Measurements from ENCODE around the gene SVIL. TPM values are rescaled to one million over a fixed set of nuclear protein-coding genes. Genes with fewer than 3 reads are reported as not detected.

SVIL gene
- total RNA-seq, 1 experiment from 2014 or later: 15.3 TPM

DNA sequence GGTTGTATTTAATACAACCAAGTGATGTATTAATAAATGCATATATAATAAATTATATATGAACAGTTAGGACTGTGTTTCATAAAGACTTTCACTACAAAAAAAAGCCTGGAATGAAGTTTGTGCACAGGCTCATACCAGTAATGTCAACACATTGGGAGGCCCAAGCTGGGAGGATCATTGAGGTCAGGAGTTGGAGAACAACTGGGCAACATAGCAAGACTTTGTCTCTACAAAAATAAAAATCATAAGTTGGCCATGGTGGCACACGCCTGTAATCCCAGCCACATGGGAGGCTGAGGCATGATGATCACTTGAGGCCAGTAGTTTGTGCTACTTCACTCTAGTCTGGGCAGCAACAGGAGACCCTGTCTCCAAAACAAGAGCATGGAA, 15.8 kb upstream of the SVIL start:
- no peak overlapping the region for H3K14ac ChIP-seq (ENCODE audit: insufficient read depth, low read length)
- WGBS (ENCODE audit: extremely low coverage, insufficient read length, low lambda C conversion rate): no CpG with 5 or more reads among the region's 1 CpG
- H3K36me3 Mint-ChIP-seq (ENCODE audit: insufficient read depth in 1 of 3, low read depth in 3 of 3): peaks cover 9 to 19% (median 9%) of the 10 kb centered on the region in 3 experiments; a peak in 5 of 7 replicates
- no peak overlapping the region for H2BK20ac ChIP-seq (ENCODE audit: low read depth, low read length, poor library complexity, severe bottlenecking)
- no peak overlapping the region for H3K4ac ChIP-seq (ENCODE audit: low read depth, low read length)
- H2AFZ ChIP-seq (ENCODE audit: low read length): no peak overlapping the region
- H3K27ac ChIP-seq (ENCODE audit: insufficient read length, low read depth, low read length): no peak overlapping the region
- no peak overlapping the region for H2BK12ac ChIP-seq (ENCODE audit: insufficient read length, low read depth, low read length)
- H3K4me2 ChIP-seq (ENCODE audit: insufficient read depth, insufficient read length, low read length): no peak overlapping the region
- no peak overlapping the region for H3K18ac ChIP-seq (ENCODE audit: insufficient read length, low read depth, low read length)
- peaks cover 0 to 6% of the 10 kb centered on the region in 2 experiments; a peak in 3 of 5 replicates for H3K9me3 Mint-ChIP-seq
- no peaks in the 10 kb centered on the region for H3K27me3 ChIP-seq (ENCODE audit: insufficient read depth, low read length)
- H3K9me3 ChIP-seq (ENCODE audit: control insufficient read depth, low read depth, low read length): no peaks in the 10 kb centered on the region
- H4K5ac ChIP-seq (ENCODE audit: insufficient read length, low read depth, low read length): no peak overlapping the region
- no peak overlapping the region for H3K56ac ChIP-seq (ENCODE audit: insufficient read length, low read depth, low read length)
- H3T11ph ChIP-seq (ENCODE audit: low read length): no peak overlapping the region
- H3K4me3 Mint-ChIP-seq: no peak overlapping the region
- no peak for DNase-seq
- TF ChIP-seq, protein P1, sequence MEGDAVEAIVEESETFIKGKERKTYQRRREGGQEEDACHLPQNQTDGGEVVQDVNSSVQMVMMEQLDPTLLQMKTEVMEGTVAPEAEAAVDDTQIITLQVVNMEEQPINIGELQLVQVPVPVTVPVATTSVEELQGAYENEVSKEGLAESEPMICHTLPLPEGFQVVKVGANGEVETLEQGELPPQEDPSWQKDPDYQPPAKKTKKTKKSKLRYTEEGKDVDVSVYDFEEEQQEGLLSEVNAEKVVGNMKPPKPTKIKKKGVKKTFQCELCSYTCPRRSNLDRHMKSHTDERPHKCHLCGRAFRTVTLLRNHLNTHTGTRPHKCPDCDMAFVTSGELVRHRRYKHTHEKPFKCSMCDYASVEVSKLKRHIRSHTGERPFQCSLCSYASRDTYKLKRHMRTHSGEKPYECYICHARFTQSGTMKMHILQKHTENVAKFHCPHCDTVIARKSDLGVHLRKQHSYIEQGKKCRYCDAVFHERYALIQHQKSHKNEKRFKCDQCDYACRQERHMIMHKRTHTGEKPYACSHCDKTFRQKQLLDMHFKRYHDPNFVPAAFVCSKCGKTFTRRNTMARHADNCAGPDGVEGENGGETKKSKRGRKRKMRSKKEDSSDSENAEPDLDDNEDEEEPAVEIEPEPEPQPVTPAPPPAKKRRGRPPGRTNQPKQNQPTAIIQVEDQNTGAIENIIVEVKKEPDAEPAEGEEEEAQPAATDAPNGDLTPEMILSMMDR (conservative IDR thresholded peaks at IDR 0.05): no peak
- H2BK15ac ChIP-seq (ENCODE audit: low read depth, low read length): no peak overlapping the region
- H3K4me1 Mint-ChIP-seq: peaks cover 12 to 24% of the 10 kb centered on the region in 2 experiments
- no peak overlapping the region for H4K91ac ChIP-seq (ENCODE audit: insufficient read length, low read depth, low read length)
- H2BK120ac ChIP-seq (ENCODE audit: low read depth, low read length, poor library complexity, severe bottlenecking): no peak overlapping the region
- H3K79me1 ChIP-seq (ENCODE audit: insufficient read depth, low read depth, low read length, poor library complexity, severe bottlenecking): no peaks in the 10 kb centered on the region
- no peaks in the 10 kb centered on the region; the same call in 1 of the 2 replicates for H3K4me1 ChIP-seq (ENCODE audit: insufficient read depth, low read length)
- no peak overlapping the region for H3K23ac ChIP-seq (ENCODE audit: insufficient read length, low read depth, low read length)
- H3K79me2 ChIP-seq (ENCODE audit: insufficient read depth, low read length): no peaks in the 10 kb centered on the region
- no peak overlapping the region for H4K8ac ChIP-seq (replicated peaks; ENCODE audit: insufficient read length, low read depth, low read length)
- H2BK5ac ChIP-seq (ENCODE audit: insufficient read length, low read length): no peak overlapping the region
- no peak overlapping the region for H2AK5ac ChIP-seq (ENCODE audit: insufficient read length, low read length)
- no peaks in the 10 kb centered on the region for H3K23me2 ChIP-seq (ENCODE audit: insufficient read length, low read depth, low read length, poor library complexity, severe bottlenecking)
- no peaks in the 10 kb centered on the region for H4K20me1 ChIP-seq (ENCODE audit: control insufficient read depth, insufficient read depth, insufficient read length)
- H3K27ac Mint-ChIP-seq: peak overlapping the region in 1 of 3 experiments; percentile 78; a peak in 1 of 7 replicates
- H3K27me3 Mint-ChIP-seq (ENCODE audit: low read depth): no peaks in the 10 kb centered on the region
- no peak overlapping the region for H3K9ac ChIP-seq (ENCODE audit: extremely low read depth, insufficient read length, low read length)
